ENCODE results near the gene LRRK1.

LRRK1 gene

DNA sequence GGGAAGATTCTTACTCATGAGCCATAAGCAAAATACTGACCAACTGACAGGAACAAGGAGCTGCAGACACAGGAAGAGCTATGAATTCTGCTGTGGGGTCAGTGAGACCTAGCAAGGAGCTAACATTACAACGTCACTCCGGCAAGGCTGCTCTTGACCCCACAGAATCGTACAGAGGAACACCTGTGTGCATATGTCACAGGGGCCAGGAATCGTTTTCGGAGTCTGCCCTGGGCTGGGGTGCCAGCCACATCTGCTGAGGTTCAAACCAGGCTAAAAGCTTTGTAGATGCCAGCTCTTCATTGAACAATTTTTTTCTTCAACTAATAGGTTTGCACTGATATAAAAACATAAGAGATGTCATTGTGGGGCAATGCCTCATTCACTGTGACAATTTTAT lies 82.6 kb downstream of the LRRK1 start:
- CTCF ChIA-PET, result interaction anchor here (0.6 kb wide), 2 partner anchors 55 to 68 kb away, joined by 3 to 5 read pairs; no protein-coding TSS in a partner anchor
- TF ChIP-seq, protein P1, sequence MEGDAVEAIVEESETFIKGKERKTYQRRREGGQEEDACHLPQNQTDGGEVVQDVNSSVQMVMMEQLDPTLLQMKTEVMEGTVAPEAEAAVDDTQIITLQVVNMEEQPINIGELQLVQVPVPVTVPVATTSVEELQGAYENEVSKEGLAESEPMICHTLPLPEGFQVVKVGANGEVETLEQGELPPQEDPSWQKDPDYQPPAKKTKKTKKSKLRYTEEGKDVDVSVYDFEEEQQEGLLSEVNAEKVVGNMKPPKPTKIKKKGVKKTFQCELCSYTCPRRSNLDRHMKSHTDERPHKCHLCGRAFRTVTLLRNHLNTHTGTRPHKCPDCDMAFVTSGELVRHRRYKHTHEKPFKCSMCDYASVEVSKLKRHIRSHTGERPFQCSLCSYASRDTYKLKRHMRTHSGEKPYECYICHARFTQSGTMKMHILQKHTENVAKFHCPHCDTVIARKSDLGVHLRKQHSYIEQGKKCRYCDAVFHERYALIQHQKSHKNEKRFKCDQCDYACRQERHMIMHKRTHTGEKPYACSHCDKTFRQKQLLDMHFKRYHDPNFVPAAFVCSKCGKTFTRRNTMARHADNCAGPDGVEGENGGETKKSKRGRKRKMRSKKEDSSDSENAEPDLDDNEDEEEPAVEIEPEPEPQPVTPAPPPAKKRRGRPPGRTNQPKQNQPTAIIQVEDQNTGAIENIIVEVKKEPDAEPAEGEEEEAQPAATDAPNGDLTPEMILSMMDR (conservative IDR thresholded peaks at IDR 0.05; ENCODE audit: low read depth), result no peak
- no peak for DNase-seq (ENCODE audit: low spot score)
- no peak overlapping the region for H3K27ac ChIP-seq
- POLR2A ChIA-PET (ENCODE audit: low non-redundant PET), result no interaction called here

DNA sequence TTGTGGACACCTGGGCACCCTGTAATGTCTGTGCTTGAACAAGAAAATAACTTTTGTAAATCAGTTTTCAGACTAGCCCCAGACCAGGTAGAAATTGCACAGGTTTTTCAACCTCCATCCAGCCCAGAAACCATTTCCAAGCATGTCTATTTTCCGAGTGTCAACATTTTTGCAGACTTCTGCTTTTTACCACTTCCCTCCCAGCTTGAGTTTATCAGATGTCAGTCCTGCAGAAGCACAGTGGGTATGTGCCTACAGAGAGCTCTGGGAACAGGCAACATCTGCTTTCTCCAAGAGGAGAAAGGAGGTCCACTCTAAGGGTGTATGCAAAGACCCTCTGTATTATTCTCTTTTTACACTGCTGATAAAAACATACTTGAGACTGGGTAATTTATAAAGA lies 83.9 kb downstream of the LRRK1 start:
- no peak overlapping the region for H3K27ac ChIP-seq
- DNase-seq (ENCODE audit: low spot score), result no peak
- POLR2A ChIA-PET (ENCODE audit: low non-redundant PET), result no interaction called here
- TF ChIP-seq, protein P1 (conservative IDR thresholded peaks at IDR 0.05; ENCODE audit: low read depth), result no peak
- CTCF ChIA-PET, result interaction anchor here (7.3 kb wide), 1 partner anchor 86 kb away, joined by 161 read pairs; the partner anchor contains the start of gene LRRK1

DNA sequence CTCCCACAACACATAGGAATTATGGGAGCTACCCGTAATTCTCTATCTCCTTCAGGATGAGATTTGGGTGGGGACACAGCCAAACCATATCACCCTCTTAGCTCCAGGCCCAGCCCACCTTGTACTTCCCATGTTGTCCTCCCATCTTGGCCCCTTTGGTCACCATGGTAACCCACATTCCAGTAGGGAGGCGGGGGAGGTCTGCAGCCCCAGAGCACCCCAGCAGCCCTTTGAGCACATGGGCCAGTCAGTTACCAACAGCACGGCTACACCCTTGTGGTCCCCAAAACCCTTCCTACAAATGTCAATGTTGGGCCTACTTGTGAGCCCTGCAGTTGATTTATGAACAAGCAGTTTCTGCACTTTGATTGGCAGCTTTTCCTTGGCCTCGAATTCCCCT lies 84.5 kb downstream of the LRRK1 start:
- no peak for DNase-seq (ENCODE audit: low spot score)
- ChIA-PET CTCF (interaction anchor here (7.3 kb wide), 1 partner anchor 87 kb away, joined by 161 read pairs; the partner anchor contains the start of gene LRRK1), POLR2A (ENCODE audit: low non-redundant PET) (no interaction called here)
- H3K27ac ChIP-seq, result no peak overlapping the region
- TF ChIP-seq, protein P1 (conservative IDR thresholded peaks at IDR 0.05; ENCODE audit: low read depth), result no peak

DNA sequence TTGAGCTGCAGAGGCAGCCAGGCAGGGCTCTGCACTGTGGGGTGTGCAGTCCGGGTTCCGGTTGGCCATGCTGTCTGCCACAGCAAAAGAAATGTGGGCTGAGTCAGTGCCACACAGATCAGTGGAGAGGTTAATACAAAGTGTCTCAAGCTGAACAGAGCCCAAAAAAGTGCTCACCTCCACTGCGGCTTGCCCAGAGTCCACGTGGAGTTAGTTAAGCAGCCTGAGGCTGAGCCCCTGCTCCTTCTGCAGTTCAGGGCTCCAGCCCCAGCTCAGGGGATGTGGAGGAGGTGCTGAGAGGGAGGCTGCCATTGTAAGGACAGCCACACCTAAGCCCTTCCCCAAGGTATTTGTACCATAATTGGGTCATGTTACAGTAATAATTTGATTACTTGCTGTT lies 85.3 kb downstream of the LRRK1 start:
- no peak overlapping the region for H3K27ac ChIP-seq
- ChIA-PET POLR2A (ENCODE audit: low non-redundant PET) (no interaction called here), CTCF (interaction anchor here (7.3 kb wide), 1 partner anchor 88 kb away, joined by 161 read pairs; the partner anchor contains the start of gene LRRK1)
- no peak for DNase-seq (ENCODE audit: low spot score)
- TF ChIP-seq, protein P1 (conservative IDR thresholded peaks at IDR 0.05; ENCODE audit: low read depth), result no peak

DNA sequence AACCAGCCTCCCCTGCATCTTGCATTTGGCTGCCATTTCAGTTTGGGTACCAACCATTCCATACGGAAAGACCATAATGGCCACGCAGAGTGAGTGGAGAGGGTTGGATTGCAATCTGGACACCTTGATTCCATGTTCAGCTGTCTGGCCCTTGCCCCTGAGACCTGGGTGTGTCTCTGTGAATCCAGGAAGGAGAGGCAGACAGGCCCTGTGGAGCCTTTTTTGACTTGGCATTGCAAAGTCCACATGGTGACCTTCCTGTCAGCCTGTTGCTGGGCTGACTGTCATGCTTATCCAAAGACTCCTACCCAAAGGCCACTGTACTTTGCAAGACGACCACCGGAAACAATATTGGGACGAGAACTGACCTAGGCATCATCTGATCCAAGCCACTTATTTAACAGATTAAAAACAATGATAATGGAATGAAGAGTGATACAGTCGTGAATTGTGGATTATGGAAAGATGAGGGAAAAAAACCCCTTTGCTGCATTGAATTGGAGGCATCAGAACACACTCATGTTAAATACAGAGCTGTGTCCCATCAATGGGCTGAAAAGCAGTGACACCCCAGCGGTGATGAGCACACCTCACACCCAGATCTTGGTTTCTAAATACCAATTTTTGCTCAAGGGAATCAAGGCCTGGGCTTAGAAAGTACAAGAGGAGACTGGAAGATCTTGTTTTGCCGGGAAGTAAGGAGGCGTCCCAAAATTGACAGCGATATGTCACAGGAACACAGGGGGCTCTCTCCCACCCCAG lies 86.0 kb downstream of the LRRK1 start:
- ChIA-PET POLR2A (ENCODE audit: low non-redundant PET) (no interaction called here), CTCF (interaction anchor here (0.7 to 7.3 kb wide), 2 partner anchors 88 to 623 kb away, joined by 4 to 161 read pairs; partner anchors contain the start of gene LRRK1)
- TF ChIP-seq, protein P1 (conservative IDR thresholded peaks at IDR 0.05; ENCODE audit: low read depth), result no peak
- DNase-seq (ENCODE audit: low spot score), result no peak
- H3K27ac ChIP-seq, result no peak overlapping the region

DNA sequence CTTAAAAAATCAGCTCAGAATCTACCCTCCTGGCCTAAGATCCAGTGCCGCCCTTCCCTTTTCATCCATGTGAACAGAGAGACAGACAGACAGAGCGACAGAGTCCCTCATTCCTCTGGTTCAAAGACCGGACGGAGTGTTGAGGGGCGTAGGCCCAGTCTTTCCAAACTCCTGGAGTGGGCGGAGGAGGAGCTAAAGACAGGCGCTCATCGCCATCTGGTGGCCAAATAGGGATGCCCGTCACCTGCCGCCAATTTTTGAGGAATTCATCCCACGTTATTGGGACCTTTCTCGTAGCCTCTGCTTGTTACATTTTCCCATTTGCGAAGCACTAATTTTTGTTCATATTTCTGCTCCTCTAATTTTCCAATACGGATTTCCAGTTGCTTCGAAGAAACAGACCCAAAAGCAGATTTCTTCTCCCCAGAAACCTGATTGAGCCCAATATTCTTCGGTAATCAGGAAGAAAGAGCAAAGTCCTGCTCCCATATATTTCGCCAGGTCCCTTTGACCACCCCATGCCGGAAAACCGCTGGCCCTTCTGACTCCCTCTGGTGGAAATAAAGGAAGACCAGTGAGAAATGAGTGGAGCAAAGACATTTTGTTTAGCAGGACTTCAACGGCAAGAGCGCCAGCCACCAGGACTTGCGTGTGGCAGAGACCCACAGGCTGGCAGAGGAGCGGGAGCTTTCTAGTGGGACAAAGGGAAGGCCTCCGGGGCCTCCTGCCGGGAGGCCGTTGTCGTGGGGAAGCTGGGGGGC lies 88.0 kb downstream of the LRRK1 start:
- CTCF ChIA-PET, result interaction anchor here (0.5 to 7.3 kb wide), 30 partner anchors 9 to 1170 kb away, joined by 3 to 161 read pairs (median 4); partner anchors contain the start of genes ASB7 and LRRK1
- DNase-seq (ENCODE audit: low spot score), result peak; percentile 94
- TF ChIP-seq, protein P1 (conservative IDR thresholded peaks at IDR 0.05; ENCODE audit: low read depth), result peak; percentile 97
- peak overlapping the region; percentile 9 for H3K27ac ChIP-seq
- POLR2A ChIA-PET (ENCODE audit: low non-redundant PET), result no interaction called here
